KOPT-K1 (cell line): Measurements from ENCODE around the gene PPFIA4.
"Not testable (repeated sequence)": the region's sequence is repeated elsewhere in the genome, so short reads cannot be mapped to it uniquely, and the experiment has no call there.

ENCODE experiments used
- H3K27ac ChIP-seq: fragments of 200-600 bp; sonication (generic); 2 replicates; pipeline ENCODE4 v1.5.1; 2016; ENCODE audit warnings: antibody characterized with exemption, mild to moderate bottlenecking, low read depth, low read length; ENCODE audit not compliant: poor library complexity, severe bottlenecking
- H3K36me3 ChIP-seq: fragments of 200-600 bp; sonication (generic); 2 replicates; pipeline ENCODE4 v1.5.1; 2017; ENCODE audit warnings: antibody characterized with exemption, mild to moderate bottlenecking, low read length, moderate library complexity; ENCODE audit not compliant: insufficient read depth
- H3K9me3 ChIP-seq: fragments of 200-600 bp; sonication (generic); 2 replicates; pipeline ENCODE4 v1.5.1; 2017; ENCODE audit warnings: antibody characterized with exemption, low read length, mild to moderate bottlenecking; ENCODE audit not compliant: insufficient read depth, poor library complexity, severe bottlenecking

The PPFIA4 gene

DNA sequence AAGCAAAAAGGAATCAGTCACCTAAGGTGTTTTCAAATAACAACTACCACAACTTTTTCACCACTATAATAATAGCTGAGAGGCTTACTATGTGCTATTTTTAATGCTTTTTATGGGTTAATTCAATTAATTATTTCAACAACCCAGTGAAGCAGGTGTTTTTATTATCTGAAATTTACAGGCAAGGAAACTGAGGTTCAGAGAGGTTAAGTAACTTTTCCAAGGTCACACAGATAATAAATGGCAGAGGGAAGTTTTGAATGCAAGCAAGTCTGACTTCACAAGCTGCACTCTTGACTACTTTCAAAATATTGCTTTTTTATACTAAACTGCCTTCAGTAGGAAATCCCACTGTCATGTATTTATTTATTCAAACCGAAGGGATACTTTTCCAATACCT, 23.3 kb upstream of the PPFIA4 start:
- Histone ChIP-seq H3K9me3 (no peaks in the 10 kb centered on the region), H3K36me3 (no peaks in the 10 kb centered on the region), H3K27ac (no peak overlapping the region)

DNA sequence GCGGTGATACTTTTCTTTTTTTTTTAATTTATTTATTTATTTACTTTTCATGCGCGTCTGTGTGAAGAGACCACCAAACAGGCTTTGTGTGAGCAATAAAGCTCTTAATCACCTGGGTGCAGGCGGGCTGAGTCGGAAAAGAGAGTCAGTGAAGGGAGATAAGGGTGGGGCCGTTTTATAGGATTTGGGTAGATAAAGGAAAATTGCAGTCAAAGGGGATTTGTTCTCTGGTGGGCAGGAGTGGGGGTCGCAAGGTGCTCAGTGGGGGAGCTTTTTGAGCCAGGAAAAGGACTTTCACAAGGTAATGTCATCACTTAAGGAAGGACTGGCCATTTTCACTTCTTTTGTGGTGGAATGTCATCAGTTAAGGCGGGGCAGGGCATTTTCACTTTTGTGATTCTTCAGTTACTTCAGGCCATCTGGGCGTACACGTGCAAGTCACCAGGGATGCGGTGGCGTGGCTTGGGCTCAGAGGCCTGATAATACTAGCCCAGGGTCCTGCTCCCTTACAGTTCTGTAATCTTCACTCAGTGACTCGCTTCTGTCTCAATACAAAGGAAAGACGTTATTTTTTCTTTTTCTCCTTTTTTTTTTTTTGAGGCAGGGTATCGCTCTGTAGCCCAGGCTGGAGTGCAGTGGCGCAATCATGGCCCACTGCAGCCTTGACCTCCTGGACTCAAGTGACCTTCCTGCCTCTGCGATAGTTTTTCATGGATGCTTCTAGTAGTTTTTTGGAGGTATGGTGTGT, 20.7 kb upstream of the PPFIA4 start:
- H3K27ac ChIP-seq, H3K9me3 ChIP-seq: not testable (repeated sequence)
- H3K36me3 ChIP-seq: peaks cover 21% of the 10 kb centered on the region

DNA sequence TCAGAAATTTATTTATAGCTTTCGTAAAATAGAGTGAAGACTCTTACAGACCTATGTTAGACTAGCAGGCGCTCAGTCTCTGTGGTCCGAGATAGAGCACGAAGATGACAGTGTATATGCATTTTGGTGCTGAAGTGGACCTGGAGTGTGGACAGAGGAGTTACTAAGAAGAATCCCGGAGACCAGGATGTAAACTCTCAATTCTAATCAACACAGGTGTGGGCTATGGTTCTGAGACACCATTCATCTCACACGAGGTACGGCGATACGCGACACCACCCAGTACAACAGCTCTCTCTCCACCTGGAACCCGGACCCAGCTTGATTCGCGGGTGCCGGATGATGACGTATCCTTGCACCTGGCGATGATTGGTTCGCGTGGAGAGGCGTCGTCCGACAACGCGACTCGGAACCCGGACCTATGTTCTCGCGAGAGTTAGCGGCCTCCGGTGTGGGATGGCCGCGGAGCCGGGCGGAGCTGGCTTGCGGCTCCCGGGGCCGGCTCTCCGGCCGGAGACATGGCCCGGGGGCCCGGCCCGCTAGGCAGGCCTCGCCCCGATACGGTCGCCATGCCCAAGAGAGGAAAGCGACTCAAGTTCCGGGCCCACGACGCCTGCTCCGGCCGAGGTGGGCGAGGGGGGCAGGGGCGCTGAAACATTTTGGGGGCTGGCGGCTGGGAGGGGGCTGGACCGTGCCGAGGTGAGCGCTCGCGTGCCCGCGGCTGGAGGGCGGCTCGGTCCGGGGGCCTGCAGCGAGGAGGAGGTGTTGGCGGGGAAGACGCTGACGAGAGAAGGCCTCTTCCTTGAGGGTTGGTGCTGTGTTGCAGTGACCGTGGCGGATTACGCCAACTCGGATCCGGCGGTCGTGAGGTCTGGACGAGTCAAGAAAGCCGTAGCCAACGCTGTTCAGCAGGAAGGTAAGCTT, 19.1 kb upstream of the PPFIA4 start, which contains the start of gene TMEM183A:
TMEM183A (plus strand) TSS at position 427 of the 924 bp plus-strand sequence; CDS start at position 519, 92 bp downstream.
- Histone ChIP-seq H3K9me3 (no peaks in the 10 kb centered on the region), H3K36me3 (peaks cover 37% of the 10 kb centered on the region), H3K27ac (peak within 1 kb of the TSS; percentile 70)

DNA sequence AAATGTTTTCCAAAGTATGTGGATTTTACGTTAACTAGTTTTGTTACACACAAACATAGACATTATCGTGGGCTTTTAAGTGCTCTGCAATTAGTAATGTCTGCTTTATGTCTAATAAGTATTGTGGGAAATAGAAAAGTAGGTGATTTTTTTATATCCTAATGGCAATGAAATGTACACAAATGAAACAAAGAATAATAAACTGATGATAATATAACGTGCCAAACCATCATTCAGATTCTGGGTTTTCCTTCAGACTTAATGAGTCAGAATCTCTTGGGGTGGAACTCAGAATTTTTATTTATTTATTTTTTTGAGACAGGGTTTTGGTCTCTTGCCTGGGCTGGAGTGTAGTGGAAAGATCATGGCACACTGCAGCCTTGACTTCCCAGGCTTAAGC, 17.1 kb upstream of the PPFIA4 start:
- H3K36me3 ChIP-seq: peaks cover 57% of the 10 kb centered on the region
- H3K27ac ChIP-seq: no peak overlapping the region
- H3K9me3 ChIP-seq: no peaks in the 10 kb centered on the region

DNA sequence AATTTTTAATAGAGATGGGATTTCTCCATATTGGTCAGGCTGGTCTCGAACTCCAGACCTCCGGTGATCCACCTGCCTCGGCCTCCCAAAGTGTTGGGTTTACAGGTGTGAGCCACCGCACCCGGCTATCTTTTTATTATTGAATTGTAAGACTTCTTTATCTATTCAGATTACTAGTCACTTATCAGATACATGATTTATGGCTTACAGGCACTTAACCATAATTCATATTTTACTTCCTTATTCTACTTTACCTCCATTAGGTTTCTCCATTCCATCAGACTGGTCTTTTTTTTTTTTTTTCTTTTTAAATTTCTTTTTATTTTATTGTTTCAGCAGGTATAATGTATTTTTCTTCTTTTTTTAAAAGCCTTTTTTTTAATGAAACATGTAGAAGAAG, 14.7 kb upstream of the PPFIA4 start:
- Histone ChIP-seq H3K36me3 (peaks cover 81% of the 10 kb centered on the region), H3K9me3 (no peaks in the 10 kb centered on the region)

DNA sequence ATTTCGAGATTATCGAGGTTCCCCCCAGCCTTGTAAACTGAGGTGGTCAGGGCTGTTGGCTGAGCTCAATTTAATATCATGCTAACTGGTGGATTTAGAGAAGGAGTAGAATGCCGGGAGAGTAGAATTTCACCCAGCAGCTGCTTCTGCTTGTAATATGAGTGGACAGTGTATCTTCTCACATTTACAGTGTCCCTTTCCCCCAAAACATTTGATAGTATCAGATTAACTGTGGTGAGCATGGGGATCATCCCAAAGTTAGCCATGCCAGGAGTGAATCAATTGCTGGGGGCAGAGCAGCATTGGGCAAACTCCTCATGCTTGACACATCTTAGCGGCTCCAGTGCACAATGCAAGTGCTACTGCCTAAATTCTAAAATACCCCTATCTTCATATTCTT, 9.2 kb upstream of the PPFIA4 start:
- Histone ChIP-seq H3K27ac (no peak overlapping the region), H3K36me3 (peaks cover 99% of the 10 kb centered on the region), H3K9me3 (no peaks in the 10 kb centered on the region)

More for the DNA sequence above, 14.7 kb upstream of the PPFIA4 start:
- no peak overlapping the region for H3K27ac ChIP-seq

DNA sequence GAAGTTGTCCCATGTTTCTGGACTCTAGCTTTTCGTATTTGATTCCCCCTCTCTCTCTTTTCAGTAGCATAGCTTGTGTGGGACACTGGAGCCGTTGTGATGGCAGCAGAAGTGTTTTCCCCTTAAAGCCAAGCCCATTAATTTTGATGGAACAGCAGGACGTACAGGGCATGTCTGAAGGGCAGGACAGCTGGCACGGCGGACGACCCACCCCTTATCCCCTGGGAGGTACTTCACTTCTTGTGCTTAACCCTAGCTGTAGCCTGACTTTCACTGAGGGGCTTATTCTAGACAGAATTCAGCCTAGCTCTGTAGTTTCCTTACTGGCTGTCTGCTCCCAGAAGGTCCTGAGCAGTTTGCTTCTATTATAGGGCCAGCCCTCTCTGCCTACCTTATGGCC, 8.6 kb upstream of the PPFIA4 start:
- Histone ChIP-seq H3K36me3 (peaks cover 99% of the 10 kb centered on the region), H3K9me3 (no peaks in the 10 kb centered on the region), H3K27ac (no peak overlapping the region)

DNA sequence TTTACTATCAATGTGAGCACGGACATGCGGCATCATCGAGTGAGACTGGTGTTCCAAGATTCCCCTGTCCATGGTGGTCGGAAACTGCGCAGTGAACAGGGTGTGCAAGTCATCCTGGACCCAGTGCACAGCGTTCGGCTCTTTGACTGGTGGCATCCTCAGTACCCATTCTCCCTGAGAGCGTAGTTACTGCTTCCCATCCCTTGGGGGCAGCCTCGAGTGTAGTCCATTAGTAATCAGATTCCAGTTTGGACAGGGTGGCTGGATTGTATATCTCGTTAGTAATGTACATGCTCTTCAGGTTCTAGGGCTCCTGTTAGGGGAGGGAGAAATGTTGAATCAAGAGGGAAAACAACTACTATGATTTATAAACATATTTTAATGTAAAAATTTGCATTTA, 3.4 kb upstream of the PPFIA4 start:
- not testable (repeated sequence) for H3K27ac ChIP-seq, H3K9me3 ChIP-seq
- peaks cover 74% of the 10 kb centered on the region for H3K36me3 ChIP-seq

DNA sequence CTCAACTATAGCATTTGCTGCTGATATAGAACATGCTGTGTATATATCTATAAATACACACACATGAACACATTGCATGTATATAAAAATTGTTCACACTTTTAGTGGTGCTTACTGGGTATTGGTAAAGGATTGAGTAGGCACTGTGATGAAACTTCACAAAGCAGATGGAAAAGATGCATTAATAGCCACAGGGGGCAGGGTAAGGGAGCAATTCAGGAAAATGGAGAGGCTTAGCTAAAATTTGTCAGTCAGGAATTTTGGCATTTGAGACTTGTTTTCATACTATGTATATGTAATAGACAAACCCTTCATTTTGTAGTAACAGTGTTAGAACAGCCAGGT, 633 bp upstream of the PPFIA4 start:
- Histone ChIP-seq H3K9me3 (no peaks in the 10 kb centered on the region), H3K36me3 (peaks cover 46% of the 10 kb centered on the region), H3K27ac (no peak overlapping the region)

DNA sequence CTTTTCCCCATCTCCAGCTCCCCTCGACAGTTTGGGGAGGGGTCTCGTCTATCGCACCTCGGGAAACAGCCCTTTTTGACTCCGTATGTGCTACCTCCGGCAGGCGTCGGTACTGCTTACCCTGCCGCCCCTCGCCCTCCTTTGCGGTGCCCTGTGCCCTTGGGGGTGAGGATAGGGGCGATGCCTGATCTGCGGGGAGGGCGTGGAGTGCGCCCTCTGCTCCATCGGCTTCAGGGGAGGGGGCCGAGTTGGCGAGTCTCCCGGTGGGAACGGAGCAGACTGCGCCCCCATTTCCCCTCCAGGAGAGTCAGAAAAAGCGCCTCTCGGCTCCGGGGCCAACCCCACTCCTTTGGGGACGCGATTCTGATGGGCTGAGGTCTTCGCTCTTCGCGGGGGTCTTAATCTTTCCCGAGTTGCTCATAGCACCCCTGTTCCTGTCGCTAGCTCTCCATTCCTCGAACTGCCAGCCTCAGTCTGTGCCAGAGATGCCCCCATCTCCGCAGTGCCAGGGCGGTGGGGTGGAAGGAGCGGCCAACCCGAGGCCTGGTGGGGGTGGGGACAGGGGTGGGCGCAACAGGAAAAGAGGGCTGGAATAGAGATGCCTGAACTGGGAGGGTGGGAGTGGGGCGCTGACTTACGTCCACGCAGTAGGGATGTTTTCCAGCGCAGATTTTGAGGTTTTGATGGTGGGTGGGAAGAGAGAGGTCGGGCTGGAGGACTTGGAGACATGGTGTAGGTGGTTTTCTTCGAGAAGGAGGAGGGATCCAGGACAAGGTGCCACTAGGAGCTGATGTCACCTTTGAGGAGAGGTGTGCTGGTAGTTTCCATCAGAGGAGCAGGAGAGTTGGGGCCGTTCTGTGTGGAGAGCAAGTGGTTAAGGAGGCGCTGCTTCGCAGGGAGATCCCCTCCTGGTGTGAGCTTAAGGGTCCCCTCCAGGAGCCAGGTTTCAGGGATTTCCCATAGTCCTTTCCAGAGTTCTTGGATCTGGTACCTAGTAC, 674 bp downstream of the PPFIA4 start:
- Histone ChIP-seq H3K27ac (peak overlapping the region; percentile 15), H3K36me3 (peaks cover 33% of the 10 kb centered on the region), H3K9me3 (no peaks in the 10 kb centered on the region)

DNA sequence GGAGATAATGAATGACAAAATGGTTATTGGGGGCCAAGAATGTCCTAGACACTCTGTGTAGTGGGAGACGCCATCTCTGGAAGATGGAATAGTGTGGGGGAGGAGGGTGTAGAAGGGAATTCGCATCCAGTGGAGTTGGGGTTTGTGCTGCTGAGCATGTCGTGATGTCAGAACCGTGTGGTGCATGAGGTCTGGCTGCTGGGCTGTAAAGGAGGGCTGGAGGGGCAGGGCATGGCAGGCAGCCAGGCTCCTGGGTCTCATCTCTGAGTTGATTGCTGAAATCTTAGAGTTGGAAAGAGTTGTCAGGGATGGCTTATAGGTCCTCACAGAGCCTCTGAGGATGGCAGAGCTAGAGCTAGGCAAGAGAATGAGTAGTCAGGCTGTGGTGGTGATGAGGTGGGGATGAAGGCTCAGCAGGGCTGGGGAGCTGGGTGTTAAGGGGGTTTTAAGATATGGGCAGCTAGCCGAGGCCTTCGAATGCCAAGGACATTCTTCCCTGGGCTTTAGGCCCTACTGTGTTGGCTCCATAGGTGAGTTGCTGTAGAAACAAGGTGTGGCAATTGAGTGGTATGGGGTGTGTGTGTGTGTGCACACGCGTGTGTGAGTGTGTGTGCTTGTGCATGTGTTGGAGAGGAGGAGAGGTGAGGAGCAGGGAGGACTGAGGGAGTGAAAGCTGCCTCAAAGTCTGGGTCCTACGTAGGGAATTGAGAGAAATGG, 1.9 kb downstream of the PPFIA4 start:
- Histone ChIP-seq H3K36me3 (peaks cover 25% of the 10 kb centered on the region), H3K27ac (no peak overlapping the region), H3K9me3 (no peaks in the 10 kb centered on the region)

DNA sequence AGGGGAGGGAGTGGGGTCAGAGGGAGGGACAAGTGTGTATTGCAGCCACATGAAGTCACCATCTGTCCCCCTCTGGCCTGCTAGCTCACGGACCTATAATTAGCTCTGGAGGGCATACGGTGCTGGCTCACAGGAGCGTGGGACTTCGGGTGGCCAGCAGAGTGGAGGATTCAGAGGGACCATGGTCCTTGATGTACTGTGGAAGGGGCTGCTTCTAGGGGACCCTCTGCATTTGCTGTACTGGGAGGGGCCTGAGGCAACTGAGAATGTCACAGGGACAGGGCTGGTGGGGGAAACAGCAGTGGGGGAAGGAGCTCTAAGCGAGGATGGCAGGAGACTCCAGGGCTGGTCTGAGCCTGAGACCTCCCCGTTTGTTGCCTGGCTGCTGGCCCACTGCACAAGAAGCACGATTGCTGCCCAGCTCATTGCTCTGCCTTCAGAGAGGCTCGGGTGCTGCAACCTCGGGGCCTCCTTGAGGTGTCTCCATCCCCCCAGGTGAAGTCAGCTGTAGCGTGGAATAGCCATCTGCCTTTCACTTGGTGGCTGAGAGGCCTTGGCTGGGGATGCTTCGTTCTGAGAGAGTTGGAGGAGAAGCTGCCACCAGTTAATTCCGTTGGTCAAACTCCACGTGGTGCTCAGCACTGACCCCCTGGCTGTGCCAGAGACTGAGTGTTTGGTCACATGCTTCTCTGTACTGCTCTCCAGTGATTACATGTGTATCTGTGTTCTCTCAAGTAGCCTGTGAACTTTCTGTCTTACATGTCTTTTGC, 2.7 kb downstream of the PPFIA4 start:
- Histone ChIP-seq H3K36me3 (peaks cover 17% of the 10 kb centered on the region), H3K9me3 (no peaks in the 10 kb centered on the region), H3K27ac (no peak overlapping the region)

DNA sequence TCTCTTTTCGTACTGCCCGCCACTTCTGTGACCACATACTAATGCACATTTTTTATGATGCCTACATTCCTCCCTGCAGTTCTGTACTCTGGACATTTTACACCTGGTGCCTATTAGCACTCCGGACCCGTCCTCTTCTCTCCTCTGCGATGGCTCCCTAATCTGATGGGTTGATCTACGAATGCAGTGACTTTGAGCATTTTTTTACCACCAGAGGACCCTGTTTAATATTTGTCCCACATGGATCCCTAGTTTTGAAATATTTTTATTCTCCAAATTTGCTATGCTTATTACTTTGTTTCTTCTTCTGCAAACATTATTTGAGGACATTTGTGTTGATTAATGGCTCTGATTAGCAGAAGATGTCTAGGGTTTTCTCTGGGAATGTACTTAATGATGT, 5.2 kb downstream of the PPFIA4 start:
- Histone ChIP-seq H3K36me3 (no peaks in the 10 kb centered on the region), H3K27ac (no peak overlapping the region), H3K9me3 (no peaks in the 10 kb centered on the region)

DNA sequence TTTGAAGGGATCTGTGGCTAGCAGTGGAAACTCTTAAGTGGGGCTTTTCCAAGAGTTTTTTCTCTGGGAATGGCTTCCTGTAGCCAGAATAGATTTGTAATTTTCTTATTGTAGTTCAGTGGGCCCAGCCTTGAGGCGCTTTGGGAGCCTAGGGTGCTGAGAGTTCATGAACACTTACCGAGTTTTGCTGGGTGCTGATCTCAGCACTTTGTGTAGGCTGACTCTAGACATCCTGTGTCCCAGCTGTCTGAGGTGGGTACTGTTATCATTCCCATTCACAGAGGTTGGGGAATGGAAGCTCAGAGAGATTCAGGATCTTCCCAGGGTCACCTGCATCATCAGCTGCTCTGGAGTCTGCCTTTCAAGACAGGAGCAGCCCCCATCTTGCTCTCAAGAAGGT, 7.0 kb downstream of the PPFIA4 start:
- H3K9me3 ChIP-seq: no peaks in the 10 kb centered on the region
- H3K27ac ChIP-seq: no peak overlapping the region
- H3K36me3 ChIP-seq: no peaks in the 10 kb centered on the region
